RWPE2 (cell line): ENCODE results near the gene ACBD4.

Experiments used
- ATAC-seq: fragments of 200-7000 bp; cut with Tn5 transposase; 3 replicates; pipeline ENCODE4 v1.9.1; 2021; ENCODE audit warnings: low read depth
- DNase-seq: peaks from one replicate; pipeline ENCODE4 v3.0.0-alpha.2; 2020; ENCODE audit warnings: low spot score
- H3K27ac ChIP-seq: fragments of 450-650 bp; 2 replicates; pipeline ENCODE4 v1.5.1; 2017; ENCODE audit warnings: mild to moderate bottlenecking; ENCODE audit not compliant: poor library complexity, severe bottlenecking
- H3K27me3 ChIP-seq: fragments of 250-450 bp; sonication (Bioruptor Pico); 2 replicates; pipeline ENCODE4 v1.5.1; 2021; ENCODE audit warnings: mild to moderate bottlenecking, moderate library complexity; ENCODE audit not compliant: insufficient read depth, poor library complexity, severe bottlenecking
- H3K36me3 ChIP-seq: fragments of 250-450 bp; sonication (Bioruptor Pico); 2 replicates; pipeline ENCODE4 v1.5.1; 2020; ENCODE audit warnings: low read depth, mild to moderate bottlenecking, moderate library complexity
- H3K4me1 ChIP-seq: fragments of 250-450 bp; sonication (Bioruptor Pico); 2 replicates; pipeline ENCODE4 v1.5.1; 2021; ENCODE audit warnings: mild to moderate bottlenecking, moderate library complexity; ENCODE audit not compliant: insufficient read depth, poor library complexity, severe bottlenecking
- H3K4me3 ChIP-seq: fragments of 250-450 bp; sonication (Bioruptor Pico); 2 replicates; pipeline ENCODE4 v1.5.1; 2021; ENCODE audit warnings: mild to moderate bottlenecking, moderate library complexity; ENCODE audit not compliant: severe bottlenecking
- H3K9me3 ChIP-seq: fragments of 250-450 bp; sonication (Bioruptor Pico); 2 replicates; pipeline ENCODE4 v1.5.1; 2021; ENCODE audit warnings: mild to moderate bottlenecking, moderate library complexity; ENCODE audit not compliant: severe bottlenecking
- TF ChIP-seq, protein P1 (sequence below): fragments of 450-650 bp; IDR thresholded peaks from one replicate; pipeline ENCODE4 v1.5.1; 2017; ENCODE audit warnings: mild to moderate bottlenecking, moderate library complexity; ENCODE audit not compliant: poor library complexity, severe bottlenecking

ACBD4 gene

GRCh38 chr17:45145035-45145389 is 9.5 kb downstream of the ACBD4 start:
- DNase-seq (no peak), ATAC-seq (no peak)
- H3K4me3 ChIP-seq = peak overlapping the region; percentile 17
- no peaks in the 10 kb centered on the region for H3K36me3 ChIP-seq
- H3K9me3 ChIP-seq = no peaks in the 10 kb centered on the region
- no peaks in the 10 kb centered on the region for H3K27me3 ChIP-seq
- TF ChIP-seq, protein P1, sequence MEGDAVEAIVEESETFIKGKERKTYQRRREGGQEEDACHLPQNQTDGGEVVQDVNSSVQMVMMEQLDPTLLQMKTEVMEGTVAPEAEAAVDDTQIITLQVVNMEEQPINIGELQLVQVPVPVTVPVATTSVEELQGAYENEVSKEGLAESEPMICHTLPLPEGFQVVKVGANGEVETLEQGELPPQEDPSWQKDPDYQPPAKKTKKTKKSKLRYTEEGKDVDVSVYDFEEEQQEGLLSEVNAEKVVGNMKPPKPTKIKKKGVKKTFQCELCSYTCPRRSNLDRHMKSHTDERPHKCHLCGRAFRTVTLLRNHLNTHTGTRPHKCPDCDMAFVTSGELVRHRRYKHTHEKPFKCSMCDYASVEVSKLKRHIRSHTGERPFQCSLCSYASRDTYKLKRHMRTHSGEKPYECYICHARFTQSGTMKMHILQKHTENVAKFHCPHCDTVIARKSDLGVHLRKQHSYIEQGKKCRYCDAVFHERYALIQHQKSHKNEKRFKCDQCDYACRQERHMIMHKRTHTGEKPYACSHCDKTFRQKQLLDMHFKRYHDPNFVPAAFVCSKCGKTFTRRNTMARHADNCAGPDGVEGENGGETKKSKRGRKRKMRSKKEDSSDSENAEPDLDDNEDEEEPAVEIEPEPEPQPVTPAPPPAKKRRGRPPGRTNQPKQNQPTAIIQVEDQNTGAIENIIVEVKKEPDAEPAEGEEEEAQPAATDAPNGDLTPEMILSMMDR = no peak
- peak overlapping the region; percentile 44 for H3K27ac ChIP-seq
- H3K4me1 ChIP-seq = peaks cover 11% of the 10 kb centered on the region

DNA sequence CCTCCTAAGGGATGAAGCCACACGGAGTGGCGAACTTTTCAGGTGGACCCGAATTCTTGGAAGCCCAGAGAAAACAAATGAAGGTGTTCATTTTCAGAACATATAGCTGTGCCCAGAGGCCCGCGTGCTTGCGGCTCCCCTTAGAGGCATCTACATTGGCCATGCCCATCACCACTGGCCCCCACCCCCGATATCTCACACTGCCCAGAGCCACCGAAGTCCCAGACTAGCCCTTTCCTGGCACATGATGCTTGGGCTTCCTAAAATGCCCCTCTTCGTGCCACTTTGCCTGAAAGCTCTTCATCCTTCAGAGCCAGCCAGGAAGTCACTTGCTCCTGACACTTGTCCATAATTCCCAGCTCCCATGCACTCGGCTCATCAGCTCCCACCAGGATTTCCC is 10.7 kb downstream of the ACBD4 start:
- Histone ChIP-seq H3K36me3 (peaks cover 6% of the 10 kb centered on the region; the same call in 1 of the 2 replicates), H3K27ac (peak overlapping the region; percentile 80), H3K4me1 (peaks cover 11% of the 10 kb centered on the region), H3K9me3 (no peaks in the 10 kb centered on the region), H3K27me3 (no peaks in the 10 kb centered on the region), H3K4me3 (no peak overlapping the region)
- TF ChIP-seq, protein P1 = no peak
- ATAC-seq (no peak), DNase-seq (no peak)

GRCh38 chr17:45146592-45146889 is 11.1 kb downstream of the ACBD4 start:
- no peak for ATAC-seq
- H3K27ac ChIP-seq = peak overlapping the region; percentile 80
- DNase-seq = no peak
- no peaks in the 10 kb centered on the region for H3K27me3 ChIP-seq
- peaks cover 6% of the 10 kb centered on the region; the same call in 1 of the 2 replicates for H3K36me3 ChIP-seq
- peak overlapping the region; percentile 66 for H3K4me3 ChIP-seq
- TF ChIP-seq, protein P1 = no peak
- peaks cover 15% of the 10 kb centered on the region for H3K4me1 ChIP-seq
- H3K9me3 ChIP-seq = no peaks in the 10 kb centered on the region

GRCh38 chr17:45146890-45147580 is 11.5 kb downstream of the ACBD4 start:
- H3K9me3 ChIP-seq = no peaks in the 10 kb centered on the region
- H3K4me3 ChIP-seq = peak overlapping the region; percentile 66
- DNase-seq (no peak), ATAC-seq (peak; percentile 0; the same call in 1 of the 3 replicates)
- peaks cover 6% of the 10 kb centered on the region; the same call in 1 of the 2 replicates for H3K36me3 ChIP-seq
- no peaks in the 10 kb centered on the region for H3K27me3 ChIP-seq
- H3K4me1 ChIP-seq = peaks cover 18% of the 10 kb centered on the region
- TF ChIP-seq, protein P1 = no peak
- H3K27ac ChIP-seq = peak overlapping the region; percentile 80

GRCh38 chr17:45147581-45148182 is 12.2 kb downstream of the ACBD4 start:
- H3K9me3 ChIP-seq = no peaks in the 10 kb centered on the region
- peak overlapping the region; percentile 80 for H3K27ac ChIP-seq
- no peaks in the 10 kb centered on the region for H3K27me3 ChIP-seq
- peaks cover 6% of the 10 kb centered on the region; the same call in 1 of the 2 replicates for H3K36me3 ChIP-seq
- H3K4me3 ChIP-seq = peak overlapping the region; percentile 66
- peaks cover 18% of the 10 kb centered on the region for H3K4me1 ChIP-seq
- TF ChIP-seq, protein P1 = no peak
- no peak for DNase-seq
- peak; percentile 5 for ATAC-seq
